Peyer's patch (tissue), 4 donors: ENCODE data around the gene FIGNL1.

Experiments used
- POLR2A ChIP-seq, 2 donors: fragments of 450-650 bp; IDR thresholded peaks; one replicate each; pipeline ENCODE4 v1.5.1; 2017; ENCODE audit warnings: antibody characterized with exemption in 2 of 2, mild to moderate bottlenecking in 2 of 2, moderate library complexity in 2 of 2
- TF ChIP-seq, protein P1 (sequence below), 6 experiments: fragments of 450-650 bp in 4 of 6; fragments of 200-600 bp in 2 of 6; sonication (generic) in 1 of 6; IDR thresholded peaks; one replicate each; pipeline ENCODE4 v1.5.1; 2017 to 2019; ENCODE audit warnings: antibody characterized with exemption in 6 of 6, mild to moderate bottlenecking in 3 of 6, moderate library complexity in 1 of 6

DNA sequence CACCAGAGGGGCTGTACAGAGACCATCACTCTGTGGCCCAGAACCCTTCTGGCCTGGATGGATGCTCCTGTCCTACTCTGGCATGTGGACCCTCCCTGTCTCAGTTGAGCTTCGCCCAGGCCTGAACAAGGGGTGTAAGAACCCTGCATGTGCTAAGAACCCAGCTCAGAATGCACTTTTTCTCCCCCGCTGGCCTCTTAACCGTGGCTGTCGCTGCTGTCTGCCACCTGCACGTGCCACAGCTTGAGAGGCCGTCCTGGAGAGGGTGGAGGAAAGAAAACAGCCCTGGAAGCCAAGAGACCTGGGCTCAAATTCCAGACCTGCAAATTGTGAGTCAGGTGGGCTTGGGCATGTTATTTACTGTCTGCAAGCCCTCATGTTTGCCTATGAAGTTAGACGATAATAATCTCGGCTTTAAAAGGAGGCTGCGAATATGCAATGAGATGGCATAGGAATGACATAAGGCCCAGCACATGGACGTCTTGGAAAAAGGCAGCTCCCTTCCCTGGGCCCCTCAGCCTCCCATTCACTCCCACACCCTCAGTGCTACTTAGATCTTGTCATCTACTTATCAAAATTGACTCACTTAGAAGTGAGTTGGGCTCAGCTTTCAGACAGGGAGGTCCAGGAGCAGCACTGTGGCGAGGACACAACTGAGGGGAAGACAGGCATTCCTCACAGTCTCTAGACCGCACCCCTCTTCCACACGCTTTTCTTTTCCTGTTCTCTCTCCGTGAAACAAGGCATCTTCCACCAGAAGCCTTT is 31.4 kb downstream of the FIGNL1 start:
- TF ChIP-seq, protein P1, sequence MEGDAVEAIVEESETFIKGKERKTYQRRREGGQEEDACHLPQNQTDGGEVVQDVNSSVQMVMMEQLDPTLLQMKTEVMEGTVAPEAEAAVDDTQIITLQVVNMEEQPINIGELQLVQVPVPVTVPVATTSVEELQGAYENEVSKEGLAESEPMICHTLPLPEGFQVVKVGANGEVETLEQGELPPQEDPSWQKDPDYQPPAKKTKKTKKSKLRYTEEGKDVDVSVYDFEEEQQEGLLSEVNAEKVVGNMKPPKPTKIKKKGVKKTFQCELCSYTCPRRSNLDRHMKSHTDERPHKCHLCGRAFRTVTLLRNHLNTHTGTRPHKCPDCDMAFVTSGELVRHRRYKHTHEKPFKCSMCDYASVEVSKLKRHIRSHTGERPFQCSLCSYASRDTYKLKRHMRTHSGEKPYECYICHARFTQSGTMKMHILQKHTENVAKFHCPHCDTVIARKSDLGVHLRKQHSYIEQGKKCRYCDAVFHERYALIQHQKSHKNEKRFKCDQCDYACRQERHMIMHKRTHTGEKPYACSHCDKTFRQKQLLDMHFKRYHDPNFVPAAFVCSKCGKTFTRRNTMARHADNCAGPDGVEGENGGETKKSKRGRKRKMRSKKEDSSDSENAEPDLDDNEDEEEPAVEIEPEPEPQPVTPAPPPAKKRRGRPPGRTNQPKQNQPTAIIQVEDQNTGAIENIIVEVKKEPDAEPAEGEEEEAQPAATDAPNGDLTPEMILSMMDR (IDR thresholded peaks at IDR 0.05), result no peak
- no peak for TF ChIP-seq POLR2A (IDR thresholded peaks at IDR 0.05)
